ENCODE data around the gene NOS1AP. TPM values are rescaled to one million over a fixed set of nuclear protein-coding genes. Genes with fewer than 3 reads are reported as not detected.

NOS1AP gene
- total and polyA plus RNA-seq, 2 donors (not counting 3 experiments of a cell fraction or from before 2014, with no cell fraction given): 1.3 to 5.4 TPM

DNA sequence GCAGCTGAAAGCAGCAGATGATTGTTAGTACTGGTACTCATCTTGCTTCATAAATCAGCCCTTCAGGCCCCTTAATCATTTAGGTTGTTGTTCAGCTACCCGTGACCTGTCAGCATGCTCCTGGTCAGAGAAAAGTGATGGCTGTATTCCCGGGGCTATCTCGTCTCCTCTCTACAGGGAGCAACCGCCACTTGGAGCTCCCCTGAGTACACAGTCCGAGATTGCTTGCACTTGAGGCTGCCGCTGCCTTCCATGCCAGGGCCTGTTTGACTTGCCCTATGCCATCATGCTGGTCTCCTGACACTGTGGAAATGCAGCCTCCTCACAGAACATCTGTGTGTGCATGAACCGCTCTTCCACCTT lies 209.6 kb downstream of the NOS1AP start:
- FAIRE-seq (no peak), DNase-seq (ENCODE audit: low read depth, low spot score) (no peak)
- no peaks in the 10 kb centered on the region for H3K4me1 ChIP-seq (ENCODE audit: control insufficient read depth, extremely low read depth, insufficient read depth, low read length)
- no peaks in the 10 kb centered on the region for H3K9me3 ChIP-seq (replicated peaks; ENCODE audit: control insufficient read depth, insufficient read depth, low read length)
- H3K27me3 ChIP-seq (ENCODE audit: control insufficient read depth in 2 of 2, insufficient read depth in 2 of 2, low read length in 2 of 2): no peaks in the 10 kb centered on the region
- H3K4me2 ChIP-seq (ENCODE audit: insufficient read depth, low read length): no peak overlapping the region
- TF ChIP-seq, protein P1, sequence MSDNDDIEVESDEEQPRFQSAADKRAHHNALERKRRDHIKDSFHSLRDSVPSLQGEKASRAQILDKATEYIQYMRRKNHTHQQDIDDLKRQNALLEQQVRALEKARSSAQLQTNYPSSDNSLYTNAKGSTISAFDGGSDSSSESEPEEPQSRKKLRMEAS (IDR thresholded peaks at IDR 0.05; ENCODE audit: insufficient read depth, insufficient read length): no peak
- TF ChIP-seq GATA2 (IDR thresholded peaks at IDR 0.05; ENCODE audit: insufficient read depth, insufficient read length, low read depth, low read length): no peak
- H3K79me2 ChIP-seq (ENCODE audit: control insufficient read depth, insufficient read depth, low read length): no peaks in the 10 kb centered on the region
- no peak overlapping the region for H3K27ac ChIP-seq (ENCODE audit: insufficient read depth, low read depth, low read length)
- no peaks in the 10 kb centered on the region for H3K36me3 ChIP-seq (ENCODE audit: control insufficient read depth in 2 of 2, extremely low read depth in 1 of 2, insufficient read depth in 2 of 2, low read length in 2 of 2)
- H4K20me1 ChIP-seq (replicated peaks; ENCODE audit: control insufficient read depth, extremely low read depth, insufficient read depth, low read length): no peaks in the 10 kb centered on the region
- dilution Hi-C loops (cut with MboI; ENCODE audit: extremely low pct_ligation_motif_present, low sequenced_read_pairs) (no loop called here), intact Hi-C loops (cut with micrococcal nuclease) (no loop called here)
- ChIA-PET CTCF (interaction anchor here (1.0 to 7.2 kb wide), 4 partner anchors 13 to 223 kb away, joined by 3 to 85 read pairs (median 6); no protein-coding TSS in a partner anchor), POLR2A (no interaction called here)
- H3K9ac ChIP-seq (replicated peaks; ENCODE audit: extremely low read depth, insufficient read depth, low read length): no peak overlapping the region
- no peak overlapping the region for H2AFZ ChIP-seq (ENCODE audit: low read depth, low read length)
- no peak overlapping the region for H3K4me3 ChIP-seq (replicated peaks in 1 of 3; ENCODE audit: insufficient read depth in 1 of 3, low read depth in 1 of 3, low read length in 3 of 3)
- H3K9me1 ChIP-seq (replicated peaks; ENCODE audit: control insufficient read depth, extremely low read depth, insufficient read depth, low read length): no peaks in the 10 kb centered on the region
- BruUV-seq (replicated peaks): no TSS peak

DNA sequence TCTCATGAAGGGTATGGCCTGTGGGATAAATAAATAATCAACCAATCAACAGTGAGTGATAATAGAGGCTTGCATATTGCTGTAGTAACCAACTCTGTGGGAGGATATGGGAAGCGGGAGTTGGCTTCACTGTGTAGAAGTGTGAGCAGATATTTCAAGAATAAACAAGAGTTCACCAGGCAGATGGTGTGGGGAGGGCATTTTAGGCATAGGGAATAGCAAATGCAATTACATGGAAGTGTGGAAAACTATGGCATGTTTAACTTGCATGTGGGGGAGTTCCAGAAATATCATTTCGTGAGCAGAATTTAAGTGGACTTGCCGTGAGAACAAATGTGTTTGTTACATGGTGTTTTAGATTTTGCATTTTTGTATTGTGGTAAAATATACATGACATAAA lies 211.9 kb downstream of the NOS1AP start:
- dilution Hi-C loops (cut with MboI; ENCODE audit: extremely low pct_ligation_motif_present, low sequenced_read_pairs) (no loop called here), intact Hi-C loops (cut with micrococcal nuclease) (no loop called here)
- Histone ChIP-seq H3K27me3 (ENCODE audit: control insufficient read depth in 2 of 2, insufficient read depth in 2 of 2, low read length in 2 of 2) (no peaks in the 10 kb centered on the region), H3K27ac (ENCODE audit: insufficient read depth, low read depth, low read length) (no peak overlapping the region), H3K79me2 (ENCODE audit: control insufficient read depth, insufficient read depth, low read length) (no peaks in the 10 kb centered on the region), H3K4me1 (ENCODE audit: control insufficient read depth, extremely low read depth, insufficient read depth, low read length) (no peaks in the 10 kb centered on the region), H3K4me3 (replicated peaks in 1 of 3; ENCODE audit: insufficient read depth in 1 of 3, low read depth in 1 of 3, low read length in 3 of 3) (no peak overlapping the region), H4K20me1 (replicated peaks; ENCODE audit: control insufficient read depth, extremely low read depth, insufficient read depth, low read length) (no peaks in the 10 kb centered on the region), H3K4me2 (ENCODE audit: insufficient read depth, low read length) (no peak overlapping the region), H3K9me3 (replicated peaks; ENCODE audit: control insufficient read depth, insufficient read depth, low read length) (no peaks in the 10 kb centered on the region), H3K9me1 (replicated peaks; ENCODE audit: control insufficient read depth, extremely low read depth, insufficient read depth, low read length) (no peaks in the 10 kb centered on the region), H3K36me3 (ENCODE audit: control insufficient read depth in 2 of 2, extremely low read depth in 1 of 2, insufficient read depth in 2 of 2, low read length in 2 of 2) (no peaks in the 10 kb centered on the region), H2AFZ (ENCODE audit: low read depth, low read length) (no peak overlapping the region), H3K9ac (replicated peaks; ENCODE audit: extremely low read depth, insufficient read depth, low read length) (no peak overlapping the region)
- no peak for DNase-seq (ENCODE audit: low read depth, low spot score)
- ChIA-PET POLR2A (no interaction called here), CTCF (no interaction called here)
- FAIRE-seq: no peak
- no TSS peak for BruUV-seq (replicated peaks)
- no peak for TF ChIP-seq EZH2 (IDR thresholded peaks at IDR 0.05; ENCODE audit: borderline replicate concordance, low read depth, low read length, severe bottlenecking)
- no peak for TF ChIP-seq GATA2 (IDR thresholded peaks at IDR 0.05; ENCODE audit: insufficient read depth, insufficient read length, low read depth, low read length)
- TF ChIP-seq, protein P1 (IDR thresholded peaks at IDR 0.05; ENCODE audit: insufficient read depth, insufficient read length): no peak
- no peak for TF ChIP-seq MYC (IDR thresholded peaks at IDR 0.05; ENCODE audit: low read depth, low read length)
- TF ChIP-seq, protein P2, sequence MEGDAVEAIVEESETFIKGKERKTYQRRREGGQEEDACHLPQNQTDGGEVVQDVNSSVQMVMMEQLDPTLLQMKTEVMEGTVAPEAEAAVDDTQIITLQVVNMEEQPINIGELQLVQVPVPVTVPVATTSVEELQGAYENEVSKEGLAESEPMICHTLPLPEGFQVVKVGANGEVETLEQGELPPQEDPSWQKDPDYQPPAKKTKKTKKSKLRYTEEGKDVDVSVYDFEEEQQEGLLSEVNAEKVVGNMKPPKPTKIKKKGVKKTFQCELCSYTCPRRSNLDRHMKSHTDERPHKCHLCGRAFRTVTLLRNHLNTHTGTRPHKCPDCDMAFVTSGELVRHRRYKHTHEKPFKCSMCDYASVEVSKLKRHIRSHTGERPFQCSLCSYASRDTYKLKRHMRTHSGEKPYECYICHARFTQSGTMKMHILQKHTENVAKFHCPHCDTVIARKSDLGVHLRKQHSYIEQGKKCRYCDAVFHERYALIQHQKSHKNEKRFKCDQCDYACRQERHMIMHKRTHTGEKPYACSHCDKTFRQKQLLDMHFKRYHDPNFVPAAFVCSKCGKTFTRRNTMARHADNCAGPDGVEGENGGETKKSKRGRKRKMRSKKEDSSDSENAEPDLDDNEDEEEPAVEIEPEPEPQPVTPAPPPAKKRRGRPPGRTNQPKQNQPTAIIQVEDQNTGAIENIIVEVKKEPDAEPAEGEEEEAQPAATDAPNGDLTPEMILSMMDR (IDR thresholded peaks at IDR 0.05; ENCODE audit: extremely low read depth in 1 of 2, insufficient read depth in 1 of 2, low read depth in 1 of 2, low read length in 2 of 2): no peak
- TF ChIP-seq POLR2A (IDR thresholded peaks at IDR 0.05; ENCODE audit: low read depth, low read length): no peak
- no peak for TF ChIP-seq POLR2AphosphoS5 (IDR thresholded peaks at IDR 0.05; ENCODE audit: insufficient read depth, low read depth, low read length)
- TF ChIP-seq FOS (IDR thresholded peaks at IDR 0.05; ENCODE audit: borderline replicate concordance, insufficient read depth, low read length): no peak
- no peak for TF ChIP-seq JUN (IDR thresholded peaks at IDR 0.05; ENCODE audit: borderline replicate concordance, insufficient read depth, insufficient read length, low read depth)
